Measurements from ENCODE around the gene AFF1.

AFF1 gene

GRCh38 chr4:86919561-86920223 lies 15.1 kb upstream of the AFF1 start:
- DNase-seq, result no peak

GRCh38 chr4:86921608-86922252 lies 13.1 kb upstream of the AFF1 start:
- no peak for DNase-seq

GRCh38 chr4:86924811-86925210 lies 10.0 kb upstream of the AFF1 start:
- DNase-seq, result no peak

- DNase-seq, result no peak
Measured at GRCh38 chr4:86926435-86927086, 8.2 kb upstream of the AFF1 start.

GRCh38 chr4:86927843-86928395 lies 6.9 kb upstream of the AFF1 start:
- no peak for DNase-seq

GRCh38 chr4:86928400-86929255 lies 6.2 kb upstream of the AFF1 start:
- DNase-seq, result no peak

GRCh38 chr4:86934147-86934770 lies 552 bp upstream of the AFF1 start:
- no peak for DNase-seq

GRCh38 chr4:86935566-86935852 lies 698 bp downstream of the AFF1 start:
- no peak for DNase-seq

- peak in 1 of 2 experiments; percentile 31 for DNase-seq
Measured at GRCh38 chr4:86935853-86936733, 1.3 kb downstream of the AFF1 start.

- no peak for DNase-seq
Measured at GRCh38 chr4:86938771-86939520, 4.1 kb downstream of the AFF1 start.

- DNase-seq, result no peak
Measured at GRCh38 chr4:86939729-86940575, 5.1 kb downstream of the AFF1 start.

- DNase-seq, result no peak
Measured at GRCh38 chr4:86940920-86941460, 6.2 kb downstream of the AFF1 start.

GRCh38 chr4:86942185-86942666 lies 7.4 kb downstream of the AFF1 start:
- DNase-seq, result no peak

GRCh38 chr4:86944964-86945781 lies 10.4 kb downstream of the AFF1 start:
- DNase-seq, result no peak

GRCh38 chr4:86946868-86947500 lies 12.2 kb downstream of the AFF1 start:
- no peak for DNase-seq

- no peak for DNase-seq
Measured at GRCh38 chr4:86947501-86948120, 12.8 kb downstream of the AFF1 start.

GRCh38 chr4:86948276-86948675 lies 13.5 kb downstream of the AFF1 start:
- peak; percentile 41 to 70 for DNase-seq
